Activated naive CD4-positive, alpha-beta T cell treated with anti-CD3 and anti-CD28 coated beads for 36 hours (primary cell): ENCODE data around the gene TENM4. TPM values are rescaled to one million over a fixed set of nuclear protein-coding genes. Genes with fewer than 3 reads are reported as not detected.

Source experiments
- CTCF ChIA-PET: fragments of 350-600 bp; sonication (Branson Sonifier 250); formaldehyde crosslinking; loops from one replicate; lab custom pipeline; 2021; ENCODE audit warnings: antibody characterized with exemption; lab: Charles Lee
- DNase-seq: peaks from one replicate; pipeline ENCODE4 v3.0.0-alpha.2; 2020
- H3K27ac Mint-ChIP-seq: one replicate; pipeline ENCODE4 v1.8.0; 2021; ENCODE audit warnings: mild to moderate bottlenecking, mixed read lengths
- H3K27me3 Mint-ChIP-seq: one replicate; pipeline ENCODE4 v1.8.0; 2021; ENCODE audit warnings: low read depth, mixed read lengths
- H3K36me3 Mint-ChIP-seq: one replicate; pipeline ENCODE4 v1.8.0; 2021; ENCODE audit warnings: low read depth, mixed read lengths
- H3K4me1 Mint-ChIP-seq: one replicate; pipeline ENCODE4 v1.8.0; 2021; ENCODE audit warnings: low read depth, mixed read lengths
- H3K4me3 Mint-ChIP-seq: one replicate; pipeline ENCODE4 v1.8.0; 2021; ENCODE audit warnings: mild to moderate bottlenecking, moderate library complexity, mixed read lengths
- H3K9me3 Mint-ChIP-seq: one replicate; pipeline ENCODE4 v1.8.0; 2021; ENCODE audit warnings: mixed read lengths
- intact Hi-C: fragments of 100-400 bp; cut with micrococcal nuclease; formaldehyde crosslinking; loops from one replicate; pipeline ENCODE4 v1.15.1; 2023
- total RNA-seq, 2 experiments: library from RNA; stranded (reverse); gene quantifications; one replicate each; pipeline ENCODE4 v1.2.3, GENCODE V29; 2021

TENM4 gene
- total RNA-seq, 2 experiments from 2014 or later, result not detected

- DNase-seq, result no peak
- Mint-ChIP-seq H3K4me3 (no peak overlapping the region), H3K9me3 (no peaks in the 10 kb centered on the region), H3K27ac (no peak overlapping the region), H3K36me3 (no peaks in the 10 kb centered on the region), H3K4me1 (no peaks in the 10 kb centered on the region), H3K27me3 (peaks cover 4% of the 10 kb centered on the region)
- CTCF ChIA-PET, result no interaction called here
- intact Hi-C loops, result no loop called here
Measured at GRCh38 chr11:79212741-79213190, 228.1 kb downstream of the TENM4 start.

DNA sequence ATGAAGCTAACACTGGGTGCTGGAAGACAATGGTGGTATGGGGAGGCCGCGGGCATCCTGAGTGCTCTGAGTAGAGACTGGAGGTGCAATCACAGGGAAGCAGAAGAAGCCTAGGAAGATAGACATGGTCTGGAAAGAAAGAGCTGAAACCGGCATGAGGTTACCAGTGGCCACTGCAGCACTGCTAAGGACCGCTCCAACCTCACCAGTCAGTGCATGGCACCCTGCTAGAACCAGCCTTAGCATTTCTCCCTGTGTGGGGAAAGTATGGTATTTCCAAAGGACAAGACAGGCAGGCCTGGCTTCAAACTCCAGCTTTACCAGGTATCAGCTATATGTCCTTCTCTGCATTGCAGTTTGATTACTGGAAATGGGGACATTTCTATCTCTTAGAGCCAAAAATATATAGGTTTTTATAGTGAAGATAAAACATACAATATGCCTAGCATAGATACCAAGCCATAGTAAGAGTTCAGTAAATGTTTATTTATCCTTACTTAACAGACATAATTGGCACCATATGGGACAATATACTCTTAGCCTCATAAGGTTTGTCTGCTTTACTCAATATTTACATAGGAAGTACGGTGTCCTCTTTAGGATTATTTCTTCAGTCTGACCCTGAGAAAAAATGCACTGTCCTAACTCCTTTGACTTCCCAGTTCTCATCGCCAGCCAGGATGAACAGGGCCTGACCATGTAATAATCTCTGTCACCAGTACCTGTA lies 231.1 kb downstream of the TENM4 start:
- intact Hi-C loops, result no loop called here
- H3K9me3 Mint-ChIP-seq, result no peaks in the 10 kb centered on the region
- no peaks in the 10 kb centered on the region for H3K36me3 Mint-ChIP-seq
- H3K4me1 Mint-ChIP-seq, result no peaks in the 10 kb centered on the region
- H3K27me3 Mint-ChIP-seq, result peaks cover 2% of the 10 kb centered on the region
- CTCF ChIA-PET, result no interaction called here
- no peak overlapping the region for H3K4me3 Mint-ChIP-seq
- no peak overlapping the region for H3K27ac Mint-ChIP-seq
- DNase-seq, result no peak

GRCh38 chr11:79208126-79208525 lies 232.7 kb downstream of the TENM4 start:
- no peak for DNase-seq
- H3K27ac Mint-ChIP-seq, result no peak overlapping the region
- CTCF ChIA-PET, result no interaction called here
- H3K27me3 Mint-ChIP-seq, result peaks cover 2% of the 10 kb centered on the region
- H3K9me3 Mint-ChIP-seq, result no peaks in the 10 kb centered on the region
- H3K4me1 Mint-ChIP-seq, result no peaks in the 10 kb centered on the region
- no peak overlapping the region for H3K4me3 Mint-ChIP-seq
- no peaks in the 10 kb centered on the region for H3K36me3 Mint-ChIP-seq
- intact Hi-C loops, result no loop called here

- CTCF ChIA-PET, result no interaction called here
- no peaks in the 10 kb centered on the region for H3K36me3 Mint-ChIP-seq
- peaks cover 2% of the 10 kb centered on the region for H3K27me3 Mint-ChIP-seq
- intact Hi-C loops, result no loop called here
- H3K9me3 Mint-ChIP-seq, result no peaks in the 10 kb centered on the region
- no peak for DNase-seq
- no peak overlapping the region for H3K27ac Mint-ChIP-seq
- H3K4me1 Mint-ChIP-seq, result no peaks in the 10 kb centered on the region
- no peak overlapping the region for H3K4me3 Mint-ChIP-seq
Measured at GRCh38 chr11:79206951-79207350, 233.9 kb downstream of the TENM4 start.

DNA sequence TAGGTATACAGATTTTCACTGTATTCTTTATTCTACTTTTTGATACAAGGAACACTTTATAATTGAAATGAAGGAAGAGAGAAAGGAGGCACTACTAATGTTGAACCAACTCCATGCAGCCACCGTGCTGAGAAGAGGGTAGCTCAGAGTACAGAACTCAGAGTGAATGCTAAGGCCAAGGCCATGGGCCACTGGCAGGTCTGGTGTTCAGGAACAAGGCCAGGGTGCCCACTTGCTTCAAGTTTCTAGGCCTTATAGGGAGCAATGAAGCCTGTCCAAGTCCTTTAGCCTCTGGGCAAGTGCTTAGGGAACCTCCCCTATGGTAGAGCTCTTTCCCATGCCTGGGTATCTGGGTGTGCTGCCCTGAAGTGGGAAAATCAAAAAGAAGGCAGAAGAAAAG lies 235.0 kb downstream of the TENM4 start:
- Mint-ChIP-seq H3K9me3 (no peaks in the 10 kb centered on the region), H3K27me3 (peaks cover 2% of the 10 kb centered on the region), H3K36me3 (no peaks in the 10 kb centered on the region), H3K4me1 (no peaks in the 10 kb centered on the region), H3K27ac (no peak overlapping the region), H3K4me3 (no peak overlapping the region)
- no peak for DNase-seq
- CTCF ChIA-PET, result no interaction called here
- intact Hi-C loops, result no loop called here

DNA sequence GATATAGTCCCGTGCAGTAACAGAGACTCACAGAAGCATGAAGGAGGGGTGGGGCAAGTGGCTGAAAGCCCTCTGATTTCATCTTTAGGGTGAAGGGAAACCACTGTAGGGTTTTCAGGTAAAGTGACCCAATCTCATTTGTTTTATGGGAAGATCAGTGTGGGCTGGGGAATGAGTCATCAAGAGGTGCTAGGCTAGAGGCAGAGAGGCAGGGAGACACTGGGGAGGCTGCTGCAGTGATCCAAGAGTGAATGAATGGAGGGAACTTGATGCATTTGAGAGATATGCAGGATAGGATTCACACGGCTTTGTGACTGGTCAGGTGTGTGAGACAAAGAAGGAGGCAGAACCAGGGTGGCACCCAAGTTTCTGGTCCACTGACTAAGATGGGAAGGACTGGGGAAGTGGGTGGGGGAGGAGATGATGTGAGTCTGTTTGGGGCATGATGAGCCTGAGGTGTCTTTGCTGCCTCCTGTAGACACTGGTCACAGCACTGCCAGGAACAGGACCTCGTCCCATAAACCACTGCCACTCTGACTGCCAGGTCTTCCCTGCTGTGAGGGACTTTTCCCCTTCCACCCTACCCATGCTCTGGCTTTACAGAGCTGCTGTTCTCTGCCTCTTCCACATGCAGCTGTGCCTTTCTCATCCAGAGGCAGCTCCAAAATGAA lies 239.0 kb downstream of the TENM4 start:
- DNase-seq, result no peak
- intact Hi-C loops, result no loop called here
- Mint-ChIP-seq H3K4me1 (no peaks in the 10 kb centered on the region), H3K4me3 (no peak overlapping the region), H3K27ac (no peak overlapping the region), H3K36me3 (no peaks in the 10 kb centered on the region), H3K9me3 (no peaks in the 10 kb centered on the region), H3K27me3 (peaks cover 2% of the 10 kb centered on the region)
- CTCF ChIA-PET, result interaction anchor here (0.6 kb wide), 1 partner anchor 1072 kb away, joined by 3 read pairs; no protein-coding TSS in a partner anchor

DNA sequence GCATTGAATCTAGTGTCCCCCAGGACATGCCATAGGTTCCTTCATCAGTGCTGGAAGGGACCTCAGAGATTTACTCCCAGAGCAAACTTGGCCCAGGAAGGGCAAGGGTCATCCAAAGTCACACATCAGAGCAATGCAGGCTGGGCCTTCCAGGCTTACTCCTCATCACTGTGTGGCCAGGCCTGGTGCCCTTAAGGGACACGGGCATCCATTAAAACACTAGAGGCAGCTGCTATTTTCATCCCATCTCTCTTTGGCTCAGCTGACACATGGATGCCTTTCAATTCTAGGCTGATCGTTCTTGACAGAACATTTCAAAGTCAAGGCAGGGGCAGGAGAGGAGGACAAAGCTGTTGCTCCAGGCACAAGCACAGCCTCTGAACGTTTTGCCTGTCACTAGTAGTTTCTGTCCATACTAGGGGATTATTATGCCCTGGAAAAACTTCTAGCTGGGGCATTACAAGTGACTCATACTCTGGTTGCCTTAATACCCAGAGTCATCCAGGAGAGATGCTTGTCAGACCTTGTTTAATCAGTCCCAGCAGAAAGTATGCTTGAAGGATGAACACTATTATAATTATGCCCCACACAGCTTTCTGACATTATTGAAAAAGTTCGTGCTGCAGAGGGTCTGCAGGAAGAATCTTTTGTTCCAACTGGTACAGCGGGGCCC lies 240.3 kb downstream of the TENM4 start:
- no peaks in the 10 kb centered on the region for H3K9me3 Mint-ChIP-seq
- no peaks in the 10 kb centered on the region for H3K36me3 Mint-ChIP-seq
- H3K27ac Mint-ChIP-seq, result no peak overlapping the region
- intact Hi-C loops, result no loop called here
- CTCF ChIA-PET, result no interaction called here
- H3K4me3 Mint-ChIP-seq, result no peak overlapping the region
- H3K27me3 Mint-ChIP-seq, result peaks cover 2% of the 10 kb centered on the region
- no peaks in the 10 kb centered on the region for H3K4me1 Mint-ChIP-seq
- DNase-seq, result no peak

- intact Hi-C loops, result no loop called here
- Mint-ChIP-seq H3K4me1 (no peaks in the 10 kb centered on the region), H3K27me3 (peaks cover 2% of the 10 kb centered on the region), H3K27ac (no peak overlapping the region), H3K36me3 (no peaks in the 10 kb centered on the region), H3K9me3 (no peaks in the 10 kb centered on the region), H3K4me3 (no peak overlapping the region)
- no peak for DNase-seq
- CTCF ChIA-PET, result no interaction called here
Measured at GRCh38 chr11:79199729-79200354, 241.0 kb downstream of the TENM4 start.

DNA sequence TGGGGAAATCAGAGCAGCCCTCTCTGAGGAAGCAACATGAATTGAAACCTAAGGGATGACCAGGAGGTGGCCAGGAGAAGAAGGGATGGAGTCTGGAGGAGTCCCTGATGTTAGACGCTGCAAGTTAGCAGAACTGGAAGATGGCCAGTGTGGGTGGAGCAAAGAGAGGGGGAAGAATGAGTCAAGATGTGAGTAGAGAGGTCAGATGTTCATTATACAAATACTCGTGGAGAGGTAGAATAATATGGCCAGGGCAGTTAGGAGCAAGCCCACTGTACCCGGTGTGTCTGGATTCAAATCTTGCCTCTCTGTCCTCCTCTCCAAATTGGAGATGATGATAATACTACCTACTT lies 242.0 kb downstream of the TENM4 start:
- Mint-ChIP-seq H3K36me3 (no peaks in the 10 kb centered on the region), H3K27ac (no peak overlapping the region), H3K4me3 (no peak overlapping the region), H3K27me3 (peaks cover 2% of the 10 kb centered on the region), H3K4me1 (no peaks in the 10 kb centered on the region), H3K9me3 (no peaks in the 10 kb centered on the region)
- DNase-seq, result no peak
- CTCF ChIA-PET, result no interaction called here
- intact Hi-C loops, result no loop called here

- Mint-ChIP-seq H3K27ac (no peak overlapping the region), H3K4me1 (no peaks in the 10 kb centered on the region), H3K9me3 (no peaks in the 10 kb centered on the region), H3K36me3 (no peaks in the 10 kb centered on the region), H3K4me3 (no peak overlapping the region), H3K27me3 (peaks cover 2% of the 10 kb centered on the region)
- DNase-seq, result no peak
- CTCF ChIA-PET, result no interaction called here
- intact Hi-C loops, result no loop called here
Measured at GRCh38 chr11:79198203-79198897, 242.5 kb downstream of the TENM4 start.

DNA sequence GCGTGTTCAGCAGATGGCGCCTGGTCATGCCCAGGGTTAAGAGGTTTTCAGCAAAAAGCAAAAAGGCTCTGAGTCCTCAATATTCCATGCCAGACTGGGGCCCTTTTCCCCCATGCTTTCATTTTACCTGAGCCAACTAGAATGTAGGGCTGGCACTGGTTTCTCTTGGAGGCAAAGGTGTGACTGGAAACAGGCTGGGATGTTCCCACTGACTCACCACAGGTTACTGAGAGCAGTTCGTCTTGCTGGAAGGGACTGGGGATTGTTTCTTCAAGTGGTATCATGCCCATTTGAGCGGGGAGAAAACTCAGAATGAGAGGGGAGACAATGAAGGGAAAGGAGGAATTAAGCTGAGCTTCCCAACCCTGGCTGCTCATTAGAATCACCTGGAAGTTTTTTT lies 243.9 kb downstream of the TENM4 start:
- H3K36me3 Mint-ChIP-seq, result no peaks in the 10 kb centered on the region
- H3K27me3 Mint-ChIP-seq, result peaks cover 2% of the 10 kb centered on the region
- H3K27ac Mint-ChIP-seq, result no peak overlapping the region
- intact Hi-C loops, result no loop called here
- H3K4me1 Mint-ChIP-seq, result no peaks in the 10 kb centered on the region
- H3K4me3 Mint-ChIP-seq, result no peak overlapping the region
- H3K9me3 Mint-ChIP-seq, result no peaks in the 10 kb centered on the region
- no peak for DNase-seq
- CTCF ChIA-PET, result no interaction called here

DNA sequence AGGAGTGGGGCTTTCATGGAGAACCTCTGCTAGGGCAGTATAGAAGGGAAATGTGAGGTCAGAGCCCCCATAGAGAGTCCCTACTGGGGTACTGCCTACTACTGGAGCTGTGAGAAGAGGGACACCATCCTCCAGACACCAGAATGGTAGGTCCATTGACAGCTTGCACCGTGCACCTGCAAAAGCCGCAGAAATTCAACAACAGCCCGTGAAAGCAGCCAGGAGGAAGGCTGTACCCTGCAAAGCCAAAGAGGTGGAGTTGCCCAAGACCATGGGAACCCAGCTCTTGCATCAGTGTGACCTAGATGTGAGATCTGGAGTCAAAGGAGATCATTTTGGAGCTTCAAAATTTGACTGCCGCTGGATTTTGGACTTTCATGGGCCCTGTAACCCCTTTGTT lies 245.6 kb downstream of the TENM4 start:
- Mint-ChIP-seq H3K27me3 (peaks cover 2% of the 10 kb centered on the region), H3K27ac (no peak overlapping the region), H3K9me3 (no peaks in the 10 kb centered on the region), H3K36me3 (no peaks in the 10 kb centered on the region), H3K4me1 (no peaks in the 10 kb centered on the region), H3K4me3 (no peak overlapping the region)
- DNase-seq, result no peak
- CTCF ChIA-PET, result no interaction called here
- intact Hi-C loops, result no loop called here
